Osteoblast (primary cell): ENCODE results near the gene RIC1. TPM values are rescaled to one million over a fixed set of nuclear protein-coding genes. Genes with fewer than 3 reads are reported as not detected.
"Not testable (repeated sequence)": the region's sequence is repeated elsewhere in the genome, so short reads cannot be mapped to it uniquely, and the experiment has no call there.

Experiments
- DNase-seq: peaks from one replicate; pipeline ENCODE4 v3.0.0; 2011; ENCODE audit warnings: low spot score, mixed read lengths; ENCODE audit not compliant: insufficient read length; ENCODE audit errors: missing footprints
- H2AFZ ChIP-seq: 2 replicates; pipeline ENCODE4 v1.6.0; 2011; ENCODE audit warnings: mild to moderate bottlenecking, low read length
- H3K27ac ChIP-seq: 2 replicates; pipeline ENCODE4 v1.5.1; 2011; ENCODE audit warnings: mild to moderate bottlenecking, low read depth, low read length, moderate library complexity
- H3K27me3 ChIP-seq: 2 replicates; pipeline ENCODE4 v1.6.0; 2012; ENCODE audit warnings: mild to moderate bottlenecking, control low read depth, inconsistent platforms, low read length, moderate library complexity; ENCODE audit not compliant: insufficient read depth
- H3K36me3 ChIP-seq: 2 replicates; pipeline ENCODE4 v1.5.1; 2011; ENCODE audit warnings: mild to moderate bottlenecking, low read length, control low read depth, moderate library complexity; ENCODE audit not compliant: insufficient read depth
- H3K4me1 ChIP-seq: 2 replicates; pipeline ENCODE4 v1.5.1; 2011; ENCODE audit warnings: mild to moderate bottlenecking, low read length, control low read depth, moderate library complexity; ENCODE audit not compliant: insufficient read depth
- H3K4me2 ChIP-seq: 2 replicates; pipeline ENCODE4 v1.6.0; 2011; ENCODE audit warnings: mild to moderate bottlenecking, low read length; ENCODE audit not compliant: insufficient read depth
- H3K4me3 ChIP-seq: fragments of 200-600 bp; sonication (generic); 3 replicates; pipeline ENCODE4 v1.5.1; 2012; ENCODE audit warnings: mild to moderate bottlenecking, low read length, inconsistent platforms; ENCODE audit not compliant: insufficient read depth
- H3K79me2 ChIP-seq: 2 replicates; pipeline ENCODE4 v1.6.0; 2012; ENCODE audit warnings: mild to moderate bottlenecking, low read length, control low read depth, inconsistent platforms; ENCODE audit not compliant: insufficient read depth
- H3K9me3 ChIP-seq: 2 replicates; pipeline ENCODE4 v1.5.1; 2011; ENCODE audit warnings: low read depth, low read length, control low read depth
- H4K20me1 ChIP-seq: 2 replicates; pipeline ENCODE4 v1.6.0; 2012; ENCODE audit warnings: mild to moderate bottlenecking, low read length, control low read depth; ENCODE audit not compliant: insufficient read depth
- CTCF ChIP-seq: IDR thresholded peaks from 2 replicates; pipeline ENCODE4 v1.5.1; 2011; ENCODE audit warnings: mild to moderate bottlenecking, low read depth, low read length, moderate library complexity; ENCODE audit errors: extremely low read depth
- total RNA-seq: library from RNA; depleted of rRNA; stranded (reverse); fragments of >200 nt; gene quantifications from 2 replicates; pipeline ENCODE4 v1.2.3, GENCODE V29; 2012

Gene RIC1
- total RNA-seq, 1 donor = 51.4 TPM

GRCh38 chr9:5650356-5651105, 21.6 kb downstream of the RIC1 start:
- peaks cover 8% of the 10 kb centered on the region for H3K4me1 ChIP-seq
- no peaks in the 10 kb centered on the region for H3K27me3 ChIP-seq
- TF ChIP-seq CTCF = no peak
- H3K4me3 ChIP-seq = no peak overlapping the region
- peaks cover 98% of the 10 kb centered on the region for H3K79me2 ChIP-seq
- H2AFZ ChIP-seq = no peak overlapping the region
- peak; percentile 36 for DNase-seq
- H3K9me3 ChIP-seq = no peaks in the 10 kb centered on the region
- no peak overlapping the region for H3K27ac ChIP-seq
- H3K4me2 ChIP-seq = no peak overlapping the region
- peaks cover 49% of the 10 kb centered on the region for H4K20me1 ChIP-seq
- no peaks in the 10 kb centered on the region for H3K36me3 ChIP-seq

GRCh38 chr9:5651246-5651645, 22.3 kb downstream of the RIC1 start:
- H4K20me1 ChIP-seq = peaks cover 44% of the 10 kb centered on the region
- peaks cover 8% of the 10 kb centered on the region for H3K4me1 ChIP-seq
- H3K9me3 ChIP-seq = no peaks in the 10 kb centered on the region
- no peaks in the 10 kb centered on the region for H3K36me3 ChIP-seq
- TF ChIP-seq CTCF = no peak
- no peak for DNase-seq
- H3K4me2 ChIP-seq = no peak overlapping the region
- H3K27ac ChIP-seq = no peak overlapping the region
- no peak overlapping the region for H3K4me3 ChIP-seq
- no peaks in the 10 kb centered on the region for H3K27me3 ChIP-seq
- H3K79me2 ChIP-seq = peaks cover 97% of the 10 kb centered on the region
- H2AFZ ChIP-seq = no peak overlapping the region

GRCh38 chr9:5652821-5653220, 23.9 kb downstream of the RIC1 start:
- H3K4me1 ChIP-seq = peaks cover 8% of the 10 kb centered on the region
- no peak overlapping the region for H2AFZ ChIP-seq
- H3K79me2 ChIP-seq = peaks cover 96% of the 10 kb centered on the region
- no peaks in the 10 kb centered on the region for H3K36me3 ChIP-seq
- H3K9me3 ChIP-seq = no peaks in the 10 kb centered on the region
- no peak overlapping the region for H3K27ac ChIP-seq
- DNase-seq = no peak
- no peak for TF ChIP-seq CTCF
- H4K20me1 ChIP-seq = peaks cover 42% of the 10 kb centered on the region
- H3K27me3 ChIP-seq = no peaks in the 10 kb centered on the region
- no peak overlapping the region for H3K4me2 ChIP-seq
- H3K4me3 ChIP-seq = no peak overlapping the region

- DNase-seq, H3K4me3 ChIP-seq, H3K36me3 ChIP-seq, H2AFZ ChIP-seq, H3K27ac ChIP-seq, H3K4me2 ChIP-seq, H3K27me3 ChIP-seq, H3K9me3 ChIP-seq, H3K4me1 ChIP-seq: not testable (repeated sequence)
- Histone ChIP-seq H3K79me2 (peaks cover 89% of the 10 kb centered on the region), H4K20me1 (peaks cover 38% of the 10 kb centered on the region)
Observed at GRCh38 chr9:5662804-5663203, 33.9 kb downstream of the RIC1 start.
